ENCODE data around the gene OR4D2.

OR4D2 gene

DNA sequence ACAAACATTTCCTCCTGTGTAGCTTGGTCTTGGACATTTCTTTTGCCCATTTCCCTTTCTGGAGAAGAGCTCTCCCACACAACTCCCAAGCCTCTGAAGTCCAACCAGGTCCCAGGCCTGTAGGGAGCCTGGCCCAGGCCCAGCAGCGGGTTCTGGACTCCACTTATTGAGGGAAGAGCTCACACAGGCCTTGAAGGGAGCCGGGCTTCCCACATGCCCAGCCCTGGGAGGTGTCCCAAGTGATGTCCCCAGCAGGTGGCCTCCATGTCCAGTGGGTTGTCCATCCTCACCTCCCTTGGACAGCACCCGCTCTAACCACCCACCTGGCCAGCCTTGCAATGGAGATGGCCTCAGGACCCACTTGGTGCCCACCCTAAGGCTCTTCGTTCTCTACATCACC, 19.8 kb downstream of the OR4D2 start:
- no CpG with 5 or more reads among the region's 4 CpGs for WGBS (ENCODE audit: extremely low coverage, insufficient coverage, insufficient read length)
- no peak overlapping the region for H3K9ac ChIP-seq (ENCODE audit: low read length)
- no peak overlapping the region for H3K4me3 ChIP-seq (ENCODE audit: low read depth, low read length)
- no peak overlapping the region for H3K14ac ChIP-seq (ENCODE audit: low read length)
- H4K91ac ChIP-seq (ENCODE audit: low read depth, low read length) = no peak overlapping the region
- H2AK5ac ChIP-seq (ENCODE audit: low read length) = no peak overlapping the region
- no peak overlapping the region for H2AFZ ChIP-seq (ENCODE audit: insufficient read depth, low read length, poor library complexity)
- H3K4ac ChIP-seq (ENCODE audit: low read depth, low read length) = no peak overlapping the region
- no peaks in the 10 kb centered on the region for H3K36me3 ChIP-seq (ENCODE audit: control insufficient read depth in 1 of 2, insufficient read depth in 2 of 2, low read length in 2 of 2)
- H3K4me1 ChIP-seq (ENCODE audit: control insufficient read depth in 1 of 2, insufficient read depth in 2 of 2, low read length in 2 of 2) = peaks cover 3 to 8% of the 10 kb centered on the region in 2 experiments
- no peak overlapping the region for H2BK5ac ChIP-seq (ENCODE audit: low read depth, low read length, poor library complexity)
- H3K18ac ChIP-seq (ENCODE audit: low read length) = no peak overlapping the region
- H3K23ac ChIP-seq (ENCODE audit: low read length) = no peak overlapping the region
- no peak for DNase-seq
- H3K27ac ChIP-seq (ENCODE audit: low read depth, low read length) = no peak overlapping the region
- no peaks in the 10 kb centered on the region for H3K79me1 ChIP-seq (ENCODE audit: low read length)
- no peaks in the 10 kb centered on the region for H3K27me3 ChIP-seq (ENCODE audit: insufficient read depth, low read length)
- H4K12ac ChIP-seq (ENCODE audit: low read depth, low read length) = no peak overlapping the region
- no peak overlapping the region for H2BK120ac ChIP-seq (ENCODE audit: insufficient read depth, low read length, poor library complexity)
- H3K4me2 ChIP-seq (ENCODE audit: low read length) = no peak overlapping the region
- no peak overlapping the region for H2BK12ac ChIP-seq (ENCODE audit: low read length)
- H3K79me2 ChIP-seq (ENCODE audit: control insufficient read depth, insufficient read depth, low read length, poor library complexity) = no peaks in the 10 kb centered on the region
- H3K9me3 ChIP-seq (ENCODE audit: insufficient read depth, low read depth, low read length) = peaks cover 2% of the 10 kb centered on the region
- no peak overlapping the region for H4K8ac ChIP-seq (ENCODE audit: low read depth, low read length)

DNA sequence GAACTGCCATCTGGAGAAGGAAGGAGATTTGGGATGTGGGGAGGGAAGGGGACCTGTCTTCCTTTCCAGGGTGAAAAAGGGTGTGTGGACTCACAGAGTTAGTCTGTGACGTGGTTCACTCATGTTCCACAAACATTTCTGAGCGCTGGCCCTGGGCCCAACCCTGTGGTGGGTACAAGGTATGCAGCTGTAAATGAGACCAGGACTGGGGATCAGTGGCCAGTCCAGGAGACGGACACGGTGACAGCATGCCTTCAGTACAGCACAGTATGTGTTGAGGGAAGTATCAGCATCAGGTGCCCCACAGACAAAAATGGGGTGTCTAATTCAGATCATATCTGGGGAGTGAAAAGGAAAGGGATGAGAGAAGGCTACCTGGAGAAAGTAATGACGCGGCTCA, 20.3 kb downstream of the OR4D2 start:
- H3K14ac ChIP-seq (ENCODE audit: low read length) = no peak overlapping the region
- no peak overlapping the region for H3K4me2 ChIP-seq (ENCODE audit: low read length)
- H3K79me1 ChIP-seq (ENCODE audit: low read length) = no peaks in the 10 kb centered on the region
- H3K27me3 ChIP-seq (ENCODE audit: insufficient read depth, low read length) = no peaks in the 10 kb centered on the region
- H4K8ac ChIP-seq (ENCODE audit: low read depth, low read length) = no peak overlapping the region
- H2BK120ac ChIP-seq (ENCODE audit: insufficient read depth, low read length, poor library complexity) = no peak overlapping the region
- no peak overlapping the region for H3K4ac ChIP-seq (ENCODE audit: low read depth, low read length)
- H4K91ac ChIP-seq (ENCODE audit: low read depth, low read length) = no peak overlapping the region
- H3K36me3 ChIP-seq (ENCODE audit: control insufficient read depth in 1 of 2, insufficient read depth in 2 of 2, low read length in 2 of 2) = no peaks in the 10 kb centered on the region
- H2AFZ ChIP-seq (ENCODE audit: insufficient read depth, low read length, poor library complexity) = no peak overlapping the region
- H3K9me3 ChIP-seq (ENCODE audit: insufficient read depth, low read depth, low read length) = peaks cover 2% of the 10 kb centered on the region
- no peak overlapping the region for H2AK5ac ChIP-seq (ENCODE audit: low read length)
- no peak overlapping the region for H3K27ac ChIP-seq (ENCODE audit: low read depth, low read length)
- H2BK5ac ChIP-seq (ENCODE audit: low read depth, low read length, poor library complexity) = no peak overlapping the region
- DNase-seq = no peak
- WGBS (ENCODE audit: extremely low coverage, insufficient coverage, insufficient read length) = no CpG with 5 or more reads among the region's 6 CpGs
- H2BK12ac ChIP-seq (ENCODE audit: low read length) = no peak overlapping the region
- H3K23ac ChIP-seq (ENCODE audit: low read length) = no peak overlapping the region
- H3K9ac ChIP-seq (ENCODE audit: low read length) = no peak overlapping the region
- no peak overlapping the region for H3K18ac ChIP-seq (ENCODE audit: low read length)
- no peak overlapping the region for H3K4me3 ChIP-seq (ENCODE audit: low read depth, low read length)
- H3K79me2 ChIP-seq (ENCODE audit: control insufficient read depth, insufficient read depth, low read length, poor library complexity) = no peaks in the 10 kb centered on the region
- peaks cover 3 to 8% of the 10 kb centered on the region in 2 experiments for H3K4me1 ChIP-seq (ENCODE audit: control insufficient read depth in 1 of 2, insufficient read depth in 2 of 2, low read length in 2 of 2)
- H4K12ac ChIP-seq (ENCODE audit: low read depth, low read length) = no peak overlapping the region

DNA sequence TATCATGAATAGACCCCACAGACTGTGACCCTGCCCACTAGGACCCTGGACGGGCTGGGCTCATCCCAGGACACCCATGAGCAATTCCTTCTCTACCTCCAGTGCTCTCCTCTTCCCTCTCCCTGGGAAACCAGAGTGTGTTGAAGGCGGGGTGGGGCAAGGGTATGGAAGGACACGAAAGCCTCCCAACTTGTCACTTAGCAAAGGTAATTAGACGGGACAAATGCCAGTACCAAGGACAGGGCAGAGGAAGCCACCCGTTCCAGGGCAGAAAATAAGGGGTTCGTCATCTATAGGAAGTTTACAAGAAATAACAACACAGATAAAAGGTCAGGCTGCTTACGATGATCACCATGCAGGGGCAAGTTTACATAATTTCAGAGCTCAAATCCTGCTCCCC, 20.9 kb downstream of the OR4D2 start:
- Histone ChIP-seq H3K36me3 (ENCODE audit: control insufficient read depth in 1 of 2, insufficient read depth in 2 of 2, low read length in 2 of 2) (no peaks in the 10 kb centered on the region), H3K79me2 (ENCODE audit: control insufficient read depth, insufficient read depth, low read length, poor library complexity) (no peaks in the 10 kb centered on the region), H3K23ac (ENCODE audit: low read length) (no peak overlapping the region), H3K14ac (ENCODE audit: low read length) (no peak overlapping the region), H4K12ac (ENCODE audit: low read depth, low read length) (no peak overlapping the region), H3K9ac (ENCODE audit: low read length) (no peak overlapping the region), H2AK5ac (ENCODE audit: low read length) (no peak overlapping the region), H3K27me3 (ENCODE audit: insufficient read depth, low read length) (no peaks in the 10 kb centered on the region), H2AFZ (ENCODE audit: insufficient read depth, low read length, poor library complexity) (no peak overlapping the region), H3K4me3 (ENCODE audit: low read depth, low read length) (no peak overlapping the region), H2BK12ac (ENCODE audit: low read length) (no peak overlapping the region), H4K91ac (ENCODE audit: low read depth, low read length) (no peak overlapping the region), H2BK5ac (ENCODE audit: low read depth, low read length, poor library complexity) (no peak overlapping the region), H3K4me2 (ENCODE audit: low read length) (no peak overlapping the region), H4K8ac (ENCODE audit: low read depth, low read length) (no peak overlapping the region), H3K18ac (ENCODE audit: low read length) (no peak overlapping the region), H2BK120ac (ENCODE audit: insufficient read depth, low read length, poor library complexity) (no peak overlapping the region), H3K79me1 (ENCODE audit: low read length) (no peaks in the 10 kb centered on the region), H3K4ac (ENCODE audit: low read depth, low read length) (no peak overlapping the region), H3K4me1 (ENCODE audit: control insufficient read depth in 1 of 2, insufficient read depth in 2 of 2, low read length in 2 of 2) (peaks cover 3 to 8% of the 10 kb centered on the region in 2 experiments), H3K27ac (ENCODE audit: low read depth, low read length) (no peak overlapping the region), H3K9me3 (ENCODE audit: insufficient read depth, low read depth, low read length) (peaks cover 2% of the 10 kb centered on the region)
- WGBS (ENCODE audit: extremely low coverage, insufficient coverage, insufficient read length) = no CpG with 5 or more reads among the region's 7 CpGs
- DNase-seq = no peak

DNA sequence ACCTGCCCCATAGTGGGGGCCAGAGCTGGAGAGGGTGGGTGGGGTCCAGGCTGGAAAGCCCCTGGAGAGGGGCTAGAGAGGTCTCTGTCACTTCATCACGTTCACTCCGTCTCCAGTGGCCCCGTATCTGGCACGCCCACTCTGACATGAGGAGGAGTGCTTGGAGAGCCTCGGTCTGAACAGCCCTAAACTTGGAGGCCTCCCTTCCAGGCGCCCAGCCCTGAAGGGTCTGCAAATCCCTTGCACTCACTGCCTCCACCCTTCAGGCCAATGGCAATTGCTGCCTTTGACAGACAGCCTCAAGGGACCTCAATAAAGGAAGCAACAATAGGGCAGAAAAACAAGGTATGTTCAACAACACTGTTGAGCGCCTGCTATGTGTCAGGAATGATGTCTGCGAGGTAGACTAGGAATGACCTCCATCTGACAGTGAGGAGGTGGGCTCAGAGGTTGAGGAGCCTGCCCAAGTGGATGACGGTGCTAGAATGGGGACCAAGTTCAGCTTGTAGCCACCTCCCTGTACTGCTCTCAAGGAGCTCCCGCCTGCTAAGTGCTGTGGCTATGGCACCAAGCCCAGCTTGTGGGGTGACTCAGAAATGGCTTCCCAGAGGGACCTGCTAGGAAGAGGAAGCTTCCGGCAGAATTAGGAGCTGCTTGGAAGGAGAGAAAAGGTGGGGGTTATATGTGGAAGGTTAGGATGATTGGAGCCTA, 22.8 kb downstream of the OR4D2 start:
- no peak overlapping the region for H2BK5ac ChIP-seq (ENCODE audit: low read depth, low read length, poor library complexity)

More for the DNA sequence above, 22.8 kb downstream of the OR4D2 start:
- peaks cover 2% of the 10 kb centered on the region for H3K9me3 ChIP-seq (ENCODE audit: insufficient read depth, low read depth, low read length)
- H3K4me2 ChIP-seq (ENCODE audit: low read length) = no peak overlapping the region
- H2BK12ac ChIP-seq (ENCODE audit: low read length) = no peak overlapping the region
- H2AFZ ChIP-seq (ENCODE audit: insufficient read depth, low read length, poor library complexity) = no peak overlapping the region
- H3K27ac ChIP-seq (ENCODE audit: low read depth, low read length) = no peak overlapping the region
- H2AK5ac ChIP-seq (ENCODE audit: low read length) = no peak overlapping the region
- peaks cover 0 to 4% of the 10 kb centered on the region in 2 experiments for H3K4me1 ChIP-seq (ENCODE audit: control insufficient read depth in 1 of 2, insufficient read depth in 2 of 2, low read length in 2 of 2)
- H4K8ac ChIP-seq (ENCODE audit: low read depth, low read length) = no peak overlapping the region
- no peak overlapping the region for H3K23ac ChIP-seq (ENCODE audit: low read length)
- no peak overlapping the region for H3K4ac ChIP-seq (ENCODE audit: low read depth, low read length)
- no peaks in the 10 kb centered on the region for H3K79me2 ChIP-seq (ENCODE audit: control insufficient read depth, insufficient read depth, low read length, poor library complexity)
- H3K4me3 ChIP-seq (ENCODE audit: low read depth, low read length) = no peak overlapping the region
- WGBS (ENCODE audit: extremely low coverage, insufficient coverage, insufficient read length) = no CpG with 5 or more reads among the region's 11 CpGs
- no peaks in the 10 kb centered on the region for H3K79me1 ChIP-seq (ENCODE audit: low read length)
- DNase-seq = no peak
- H3K36me3 ChIP-seq (ENCODE audit: control insufficient read depth in 1 of 2, insufficient read depth in 2 of 2, low read length in 2 of 2) = no peaks in the 10 kb centered on the region
- H3K9ac ChIP-seq (ENCODE audit: low read length) = no peak overlapping the region
- no peak overlapping the region for H4K12ac ChIP-seq (ENCODE audit: low read depth, low read length)
- H4K91ac ChIP-seq (ENCODE audit: low read depth, low read length) = no peak overlapping the region
- H3K18ac ChIP-seq (ENCODE audit: low read length) = no peak overlapping the region
- no peaks in the 10 kb centered on the region for H3K27me3 ChIP-seq (ENCODE audit: insufficient read depth, low read length)
- H3K14ac ChIP-seq (ENCODE audit: low read length) = no peak overlapping the region
- no peak overlapping the region for H2BK120ac ChIP-seq (ENCODE audit: insufficient read depth, low read length, poor library complexity)

Measured in trophoblast cell (in vitro differentiated cells and primary cell).